ENCODE measurements around the gene AGK. TPM values are rescaled to one million over a fixed set of nuclear protein-coding genes. Genes with fewer than 3 reads are reported as not detected.

The AGK gene
- total RNA-seq, 1 experiment from 2014 or later: 32.6 TPM

- no TSS peak for BruUV-seq (replicated peaks)
- in situ Hi-C loops (cut with HindIII; ENCODE audit: low pct_unique_long_range_greater_than_20kb, low sequenced_read_pairs) (no loop called here), intact Hi-C loops (cut with micrococcal nuclease; ENCODE audit: unreplicated experiment) (no loop called here)
- ATAC-seq: no peak
- CTCF ChIA-PET: no interaction called here
- no peak for DNase-seq (ENCODE audit: low read depth, low spot score)
- POLR2A ChIA-PET: no interaction called here
- TF ChIP-seq POLR2AphosphoS5 (IDR thresholded peaks at IDR 0.05; ENCODE audit: low read depth, low read length): no peak
- TF ChIP-seq REST (IDR thresholded peaks at IDR 0.05; ENCODE audit: insufficient read depth in 1 of 2, low read depth in 2 of 2, low read length in 1 of 2): no peak
- TF ChIP-seq TCF7L2 (IDR thresholded peaks at IDR 0.05; ENCODE audit: low read depth, low read length): no peak
- no peak for TF ChIP-seq CTCF (IDR thresholded peaks at IDR 0.05)
- no peak for TF ChIP-seq SIN3A (IDR thresholded peaks at IDR 0.05; ENCODE audit: borderline replicate concordance, insufficient read depth, low read depth, low read length)
- Histone ChIP-seq H3K36me3 (ENCODE audit: control insufficient read depth, insufficient read depth, low read length) (no peaks in the 10 kb centered on the region), H3K4me3 (ENCODE audit: low read depth in 2 of 2, low read length in 2 of 2) (no peak overlapping the region), H3K27me3 (ENCODE audit: control insufficient read depth, insufficient read depth, low read length) (no peaks in the 10 kb centered on the region), H3K4me1 (ENCODE audit: control insufficient read depth, insufficient read depth, low read length) (no peaks in the 10 kb centered on the region), H3K9me3 (ENCODE audit: control insufficient read depth, insufficient read depth, low read depth, low read length) (no peaks in the 10 kb centered on the region), H3K27ac (ENCODE audit: low read length) (no peak overlapping the region)
Observed at GRCh38 chr7:141624763-141625162, 73.6 kb downstream of the AGK start.

- Histone ChIP-seq H3K27me3 (ENCODE audit: control insufficient read depth, insufficient read depth, low read length) (no peaks in the 10 kb centered on the region), H3K4me3 (ENCODE audit: low read depth in 2 of 2, low read length in 2 of 2) (no peak overlapping the region), H3K9me3 (ENCODE audit: control insufficient read depth, insufficient read depth, low read depth, low read length) (no peaks in the 10 kb centered on the region), H3K27ac (ENCODE audit: low read length) (no peak overlapping the region), H3K4me1 (ENCODE audit: control insufficient read depth, insufficient read depth, low read length) (no peaks in the 10 kb centered on the region), H3K36me3 (ENCODE audit: control insufficient read depth, insufficient read depth, low read length) (no peaks in the 10 kb centered on the region; the same call in 1 of the 2 replicates)
- ChIA-PET CTCF (no interaction called here), POLR2A (no interaction called here)
- ATAC-seq: no peak
- intact Hi-C loops (cut with micrococcal nuclease; ENCODE audit: unreplicated experiment) (no loop called here), in situ Hi-C loops (cut with HindIII; ENCODE audit: low pct_unique_long_range_greater_than_20kb, low sequenced_read_pairs) (no loop called here)
- no peak for DNase-seq (ENCODE audit: low read depth, low spot score)
- TF ChIP-seq SIN3A (IDR thresholded peaks at IDR 0.05; ENCODE audit: borderline replicate concordance, insufficient read depth, low read depth, low read length) (no peak), REST (IDR thresholded peaks at IDR 0.05; ENCODE audit: insufficient read depth in 1 of 2, low read depth in 2 of 2, low read length in 1 of 2) (no peak), CTCF (IDR thresholded peaks at IDR 0.05) (no peak)
- no TSS peak for BruUV-seq (replicated peaks)
Observed at GRCh38 chr7:141630621-141631020, 79.4 kb downstream of the AGK start.

Data from Panc1 (cell line).